HepG2 (cell line): ENCODE data around the gene RUSC1. TPM values are rescaled to one million over a fixed set of nuclear protein-coding genes. Genes with fewer than 3 reads are reported as not detected.

Experiments
- ATF1 ChIP-seq: IDR thresholded peaks from 2 replicates; pipeline ENCODE4 v1.6.1; 2016; ENCODE audit warnings: mild to moderate bottlenecking, control low read depth
- CHD4 ChIP-seq: fragments of 200-600 bp; sonication (generic); IDR thresholded peaks from 2 replicates; pipeline ENCODE4 v1.7.0; 2017; ENCODE audit warnings: mild to moderate bottlenecking, low read length, borderline replicate concordance
- EED ChIP-seq: sonication (generic); formaldehyde crosslinking; IDR thresholded peaks from 2 replicates; pipeline ENCODE4 v1.5.0; 2020; ENCODE audit warnings: mild to moderate bottlenecking, missing genetic modification reagents
- HDAC2 ChIP-seq: sonication (generic); formaldehyde crosslinking; IDR thresholded peaks from 2 replicates; pipeline ENCODE4 v1.4.0; 2020; ENCODE audit warnings: missing genetic modification reagents
- HOXD1 ChIP-seq: sonication (generic); formaldehyde crosslinking; IDR thresholded peaks from 2 replicates; pipeline ENCODE4 v1.5.0; 2020; ENCODE audit warnings: missing genetic modification reagents
- KLF9 ChIP-seq: IDR thresholded peaks from 2 replicates; pipeline ENCODE4 v1.6.1; 2016; ENCODE audit warnings: low read depth
- KMT2A ChIP-seq: sonication (generic); formaldehyde crosslinking; IDR thresholded peaks from 2 replicates; pipeline ENCODE4 v1.4.0; 2020; ENCODE audit warnings: missing genetic modification reagents
- MTF1 ChIP-seq: sonication (generic); formaldehyde crosslinking; IDR thresholded peaks from 2 replicates; pipeline ENCODE4 v1.5.0; 2020; ENCODE audit warnings: missing genetic modification reagents
- NCOR1 ChIP-seq: fragments of 200-600 bp; sonication (generic); IDR thresholded peaks from 2 replicates; pipeline ENCODE4 v1.7.0; 2017; ENCODE audit warnings: antibody characterized with exemption, low read length, borderline replicate concordance
- RORA ChIP-seq: sonication (generic); formaldehyde crosslinking; IDR thresholded peaks from 2 replicates; pipeline ENCODE4 v1.5.0; 2020; ENCODE audit warnings: mild to moderate bottlenecking, missing genetic modification reagents, moderate library complexity
- SIX1 ChIP-seq: sonication (generic); formaldehyde crosslinking; IDR thresholded peaks from 2 replicates; pipeline ENCODE4 v1.4.0; 2020; ENCODE audit warnings: missing genetic modification reagents, borderline replicate concordance
- SNAPC4 ChIP-seq: sonication (generic); formaldehyde crosslinking; IDR thresholded peaks from 2 replicates; pipeline ENCODE4 v1.4.0; 2020; ENCODE audit warnings: mild to moderate bottlenecking, missing genetic modification reagents
- SP2 ChIP-seq: sonication (generic); formaldehyde crosslinking; IDR thresholded peaks from 2 replicates; pipeline ENCODE4 v1.5.1; 2020; ENCODE audit warnings: mild to moderate bottlenecking, missing genetic modification reagents
- TBP ChIP-seq: sonication (generic); formaldehyde crosslinking; IDR thresholded peaks from 2 replicates; pipeline ENCODE4 v1.5.0; 2020; ENCODE audit warnings: missing genetic modification reagents
- U2AF1 ChIP-seq: fragments of 200-400 bp; formaldehyde crosslinking; optimal IDR thresholded peaks from 2 replicates; pipeline ENCODE3; 2017; ENCODE audit warnings: mild to moderate bottlenecking, low read depth, low read length
- WIZ ChIP-seq: sonication (generic); formaldehyde crosslinking; IDR thresholded peaks from 2 replicates; pipeline ENCODE4 v1.5.1; 2020; ENCODE audit warnings: mild to moderate bottlenecking, missing genetic modification reagents
- YEATS2 ChIP-seq: sonication (generic); formaldehyde crosslinking; IDR thresholded peaks from 2 replicates; pipeline ENCODE4 v1.4.0; 2020; ENCODE audit warnings: missing genetic modification reagents, borderline replicate concordance
- ZBTB43 ChIP-seq: sonication (generic); formaldehyde crosslinking; conservative IDR thresholded peaks from 2 replicates; pipeline ENCODE4 v1.4.0; 2020; ENCODE audit warnings: missing genetic modification reagents
- ZNF136 ChIP-seq: sonication (generic); formaldehyde crosslinking; IDR thresholded peaks from 2 replicates; pipeline ENCODE4 v1.8.1; 2022; ENCODE audit warnings: low read depth, mild to moderate bottlenecking, moderate library complexity, missing genetic modification reagents
- ZNF256 ChIP-seq: sonication (generic); formaldehyde crosslinking; conservative IDR thresholded peaks from 2 replicates; pipeline ENCODE4 v1.4.0; 2020; ENCODE audit warnings: missing genetic modification reagents
- ZNF282 ChIP-seq: fragments of 450-650 bp; IDR thresholded peaks from 2 replicates; pipeline ENCODE4 v1.6.1; 2018; ENCODE audit not compliant: partially characterized antibody
- polyA plus RNA-seq, 8 experiments: library from polyadenylated mRNA; depleted of rRNA in 3 of 8; stranded (reverse) in 7 of 8; unstranded in 1 of 8; fragments of >200 nt; fragmentation: Illumina TruSeq in 4 of 8; extraction: Trizol in 4 of 8; gene quantifications; 2 replicates each; pipeline versions ENCODE4 v1.2.1 to v1.2.3, GENCODE V29; 2011 to 2016; ENCODE audit warnings: low read depth in 4 of 8, missing spikeins in 1 of 8, mixed read lengths in 1 of 8; ENCODE audit not compliant: insufficient read depth in 1 of 8
- total RNA-seq, 5 experiments: library from RNA; depleted of rRNA; stranded (reverse); fragments of >200 nt; fragmentation: Illumina TruSeq; extraction: Trizol; gene quantifications; 2 replicates each; pipeline ENCODE4 v1.2.3, GENCODE V29; 2016; ENCODE audit warnings: low read depth in 1 of 5
- TF ChIP-seq, protein P1 (sequence below): sonication (generic); formaldehyde crosslinking; IDR thresholded peaks from 2 replicates; pipeline ENCODE4 v1.4.0; 2020; ENCODE audit warnings: missing genetic modification reagents, mild to moderate bottlenecking, borderline replicate concordance

The RUSC1 gene
- total and polyA plus RNA-seq, 2 of the 13 experiments (the other 11 are each of a cell fraction or from before 2014, with no cell fraction given): 18.7 to 20.4 TPM

- TF ChIP-seq KLF9 (0 out of 2 replicates have a peak, but pooled peaks have one; percentile 43), CHD4 (no peak), SNAPC4 (CRISPR knock-in tag) (peak; percentile 51; the same call in 1 of the 2 replicates), ZNF282 (no peak), ZNF256 (0 out of 2 replicates have a peak, but pooled peaks have one; percentile 45), U2AF1 (no peak), WIZ (CRISPR knock-in tag) (peak; percentile 91), SIX1 (CRISPR knock-in tag) (peak; percentile 45; the same call in 1 of the 2 replicates), ATF1 (CRISPR knock-in tag) (no peak), HDAC2 (peak; percentile 91), TBP (CRISPR knock-in tag) (no peak), EED (CRISPR knock-in tag) (no peak), KMT2A (peak; percentile 68; the same call in 1 of the 2 replicates), YEATS2 (no peak; the same call in 1 of the 2 replicates), RORA (CRISPR knock-in tag) (no peak), ZBTB43 (CRISPR knock-in tag) (peak; percentile 92), SP2 (no peak), HOXD1 (peak; percentile 81; the same call in 1 of the 2 replicates), ZNF136 (CRISPR knock-in tag) (peak; percentile 89), NCOR1 (peak; percentile 51; the same call in 1 of the 2 replicates), MTF1 (no peak)
- TF ChIP-seq, protein P1, sequence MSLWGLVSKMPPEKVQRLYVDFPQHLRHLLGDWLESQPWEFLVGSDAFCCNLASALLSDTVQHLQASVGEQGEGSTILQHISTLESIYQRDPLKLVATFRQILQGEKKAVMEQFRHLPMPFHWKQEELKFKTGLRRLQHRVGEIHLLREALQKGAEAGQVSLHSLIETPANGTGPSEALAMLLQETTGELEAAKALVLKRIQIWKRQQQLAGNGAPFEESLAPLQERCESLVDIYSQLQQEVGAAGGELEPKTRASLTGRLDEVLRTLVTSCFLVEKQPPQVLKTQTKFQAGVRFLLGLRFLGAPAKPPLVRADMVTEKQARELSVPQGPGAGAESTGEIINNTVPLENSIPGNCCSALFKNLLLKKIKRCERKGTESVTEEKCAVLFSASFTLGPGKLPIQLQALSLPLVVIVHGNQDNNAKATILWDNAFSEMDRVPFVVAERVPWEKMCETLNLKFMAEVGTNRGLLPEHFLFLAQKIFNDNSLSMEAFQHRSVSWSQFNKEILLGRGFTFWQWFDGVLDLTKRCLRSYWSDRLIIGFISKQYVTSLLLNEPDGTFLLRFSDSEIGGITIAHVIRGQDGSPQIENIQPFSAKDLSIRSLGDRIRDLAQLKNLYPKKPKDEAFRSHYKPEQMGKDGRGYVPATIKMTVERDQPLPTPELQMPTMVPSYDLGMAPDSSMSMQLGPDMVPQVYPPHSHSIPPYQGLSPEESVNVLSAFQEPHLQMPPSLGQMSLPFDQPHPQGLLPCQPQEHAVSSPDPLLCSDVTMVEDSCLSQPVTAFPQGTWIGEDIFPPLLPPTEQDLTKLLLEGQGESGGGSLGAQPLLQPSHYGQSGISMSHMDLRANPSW (CRISPR knock-in tag): no peak
These were observed 20.0 kb upstream of the RUSC1 start (continued) for GRCh38 chr1:155300553-155301329.
